ENCODE data around the gene AKAP7.
A peak's percentile ranks its signal among the peaks of the same experiment; 100 is the strongest.

Gene AKAP7

GRCh38 chr6:131231103-131231502, 95.8 kb downstream of the AKAP7 start:
- no peaks in the 10 kb centered on the region for H3K9me2 ChIP-seq (replicated peaks; ENCODE audit: insufficient read depth, low read length)
- no peak for TF ChIP-seq EZH2 (optimal IDR thresholded peaks at IDR 0.05; ENCODE audit: low read depth, low read length)
- H3K27ac ChIP-seq (ENCODE audit: low read length): no peak overlapping the region
- no peak overlapping the region for H3K4me3 ChIP-seq (ENCODE audit: low read length)
- H3K4me1 ChIP-seq (ENCODE audit: low read length): no peaks in the 10 kb centered on the region
- no peaks in the 10 kb centered on the region for H3K79me2 ChIP-seq (ENCODE audit: low read length)
- H3K36me3 ChIP-seq (replicated peaks; ENCODE audit: insufficient read depth, low read length): no peaks in the 10 kb centered on the region
- no peak for DNase-seq
- no peaks in the 10 kb centered on the region for H3K9me3 ChIP-seq (replicated peaks; ENCODE audit: insufficient read depth, low read length)
- H3K4me2 ChIP-seq (ENCODE audit: low read depth, low read length): no peak overlapping the region
- no peaks in the 10 kb centered on the region for H3K27me3 ChIP-seq (replicated peaks; ENCODE audit: insufficient read depth, low read length)
- no peaks in the 10 kb centered on the region for H3F3A ChIP-seq (ENCODE audit: insufficient read depth, low read length)
- no peaks in the 10 kb centered on the region for H4K20me1 ChIP-seq (ENCODE audit: insufficient read depth, low read length)
- H3K9ac ChIP-seq (ENCODE audit: low read length): no peak overlapping the region
- no peak overlapping the region for H2AFZ ChIP-seq (ENCODE audit: low read length)

DNA sequence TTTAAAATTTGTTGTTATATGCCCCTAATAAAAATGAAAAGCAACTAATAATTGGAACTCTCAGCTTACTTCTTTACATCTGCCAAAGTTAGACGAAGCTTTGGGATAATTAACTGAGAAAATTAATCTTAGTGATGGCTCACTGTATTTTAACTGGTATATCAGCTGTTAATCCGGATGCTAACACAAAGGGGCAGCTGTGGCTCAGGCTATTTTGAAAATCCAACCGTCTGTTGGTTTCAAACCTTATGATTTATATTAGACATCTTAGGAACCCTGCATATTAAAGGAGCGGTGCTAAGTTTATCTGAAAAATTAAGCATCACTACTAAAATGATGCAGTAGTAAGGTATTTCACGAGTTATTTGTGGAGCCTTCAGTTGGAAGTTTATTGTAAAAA, 96.6 kb downstream of the AKAP7 start:
- Histone ChIP-seq H3K36me3 (replicated peaks; ENCODE audit: insufficient read depth, low read length) (no peaks in the 10 kb centered on the region), H3F3A (ENCODE audit: insufficient read depth, low read length) (no peaks in the 10 kb centered on the region), H3K9me2 (replicated peaks; ENCODE audit: insufficient read depth, low read length) (no peaks in the 10 kb centered on the region), H3K27me3 (replicated peaks; ENCODE audit: insufficient read depth, low read length) (no peaks in the 10 kb centered on the region), H2AFZ (ENCODE audit: low read length) (no peak overlapping the region), H3K4me3 (ENCODE audit: low read length) (no peak overlapping the region), H3K79me2 (ENCODE audit: low read length) (no peaks in the 10 kb centered on the region), H3K9me3 (replicated peaks; ENCODE audit: insufficient read depth, low read length) (no peaks in the 10 kb centered on the region), H3K9ac (ENCODE audit: low read length) (no peak overlapping the region), H3K4me2 (ENCODE audit: low read depth, low read length) (no peak overlapping the region), H3K4me1 (ENCODE audit: low read length) (no peaks in the 10 kb centered on the region), H3K27ac (ENCODE audit: low read length) (no peak overlapping the region), H4K20me1 (ENCODE audit: insufficient read depth, low read length) (no peaks in the 10 kb centered on the region)
- DNase-seq: no peak
- TF ChIP-seq EZH2 (optimal IDR thresholded peaks at IDR 0.05; ENCODE audit: low read depth, low read length): no peak
- no peak for TF ChIP-seq CTCF (IDR thresholded peaks at IDR 0.05; ENCODE audit: low read length)
- no peak for TF ChIP-seq EZH2phosphoT487 (IDR thresholded peaks at IDR 0.05; ENCODE audit: low read length)

- Histone ChIP-seq H3K27me3 (replicated peaks; ENCODE audit: insufficient read depth, low read length) (no peaks in the 10 kb centered on the region), H4K20me1 (ENCODE audit: insufficient read depth, low read length) (no peaks in the 10 kb centered on the region), H3K27ac (ENCODE audit: low read length) (no peak overlapping the region), H3K79me2 (ENCODE audit: low read length) (no peaks in the 10 kb centered on the region), H3F3A (ENCODE audit: insufficient read depth, low read length) (no peaks in the 10 kb centered on the region), H3K36me3 (replicated peaks; ENCODE audit: insufficient read depth, low read length) (no peaks in the 10 kb centered on the region), H3K9ac (ENCODE audit: low read length) (no peak overlapping the region), H3K4me3 (ENCODE audit: low read length) (no peak overlapping the region), H3K4me1 (ENCODE audit: low read length) (no peaks in the 10 kb centered on the region), H2AFZ (ENCODE audit: low read length) (no peak overlapping the region), H3K9me2 (replicated peaks; ENCODE audit: insufficient read depth, low read length) (no peaks in the 10 kb centered on the region), H3K9me3 (replicated peaks; ENCODE audit: insufficient read depth, low read length) (no peaks in the 10 kb centered on the region), H3K4me2 (ENCODE audit: low read depth, low read length) (no peak overlapping the region)
- no peak for DNase-seq
- TF ChIP-seq EZH2phosphoT487 (IDR thresholded peaks at IDR 0.05; ENCODE audit: low read length) (no peak), EZH2 (optimal IDR thresholded peaks at IDR 0.05; ENCODE audit: low read depth, low read length) (no peak), CTCF (IDR thresholded peaks at IDR 0.05; ENCODE audit: low read length) (no peak)
These were observed 109.7 kb downstream of the AKAP7 start for GRCh38 chr6:131244942-131245341.

GRCh38 chr6:131250122-131250521, 114.9 kb downstream of the AKAP7 start:
- Histone ChIP-seq H3K4me3 (ENCODE audit: low read length) (peak overlapping the region; percentile 19; the same call in 1 of the 2 replicates), H4K20me1 (ENCODE audit: insufficient read depth, low read length) (no peaks in the 10 kb centered on the region), H3K9ac (ENCODE audit: low read length) (no peak overlapping the region), H2AFZ (ENCODE audit: low read length) (no peak overlapping the region), H3K9me2 (replicated peaks; ENCODE audit: insufficient read depth, low read length) (no peaks in the 10 kb centered on the region), H3K4me2 (ENCODE audit: low read depth, low read length) (peak overlapping the region; percentile 23; the same call in 1 of the 2 replicates), H3K9me3 (replicated peaks; ENCODE audit: insufficient read depth, low read length) (no peaks in the 10 kb centered on the region), H3K27ac (ENCODE audit: low read length) (no peak overlapping the region), H3K4me1 (ENCODE audit: low read length) (no peaks in the 10 kb centered on the region), H3F3A (ENCODE audit: insufficient read depth, low read length) (no peaks in the 10 kb centered on the region), H3K36me3 (replicated peaks; ENCODE audit: insufficient read depth, low read length) (no peaks in the 10 kb centered on the region), H3K79me2 (ENCODE audit: low read length) (no peaks in the 10 kb centered on the region), H3K27me3 (replicated peaks; ENCODE audit: insufficient read depth, low read length) (no peaks in the 10 kb centered on the region)
- TF ChIP-seq EZH2 (optimal IDR thresholded peaks at IDR 0.05; ENCODE audit: low read depth, low read length) (no peak), EZH2phosphoT487 (IDR thresholded peaks at IDR 0.05; ENCODE audit: low read length) (no peak), CTCF (IDR thresholded peaks at IDR 0.05; ENCODE audit: low read length) (no peak)
- DNase-seq: peak; percentile 10

All from MM.1S (cell line).